A549 (cell line): ENCODE measurements around the gene RNF133.

ENCODE experiments used
- BHLHE40 ChIP-seq: IDR thresholded peaks from 2 replicates; pipeline ENCODE4 v1.6.1; 2012; ENCODE audit warnings: low read depth, low read length, inconsistent platforms
- CTCF ChIP-seq: fragments of >200 bp; sonication (Bioruptor Twin); formaldehyde crosslinking; IDR thresholded peaks from 3 replicates; pipeline ENCODE4 v1.5.1; 2016
- E2F6 ChIP-seq: IDR thresholded peaks from 2 replicates; pipeline ENCODE4 v1.6.1; 2012; ENCODE audit warnings: low read depth, borderline replicate concordance
- ESRRA ChIP-seq: fragments of 150-350 bp; IDR thresholded peaks from 2 replicates; pipeline ENCODE4 v1.6.1; 2014; ENCODE audit warnings: mild to moderate bottlenecking, low read length, borderline replicate concordance
- HEYL ChIP-seq: fragments of 250-450 bp; sonication (Bioruptor Pico); IDR thresholded peaks from 2 replicates; pipeline ENCODE4 v1.8.0; 2021; ENCODE audit warnings: mild to moderate bottlenecking, moderate library complexity
- MAX ChIP-seq: IDR thresholded peaks from 2 replicates; pipeline ENCODE4 v1.6.1; 2012
- MAZ ChIP-seq: fragments of 150-350 bp; IDR thresholded peaks from 2 replicates; pipeline ENCODE4 v1.6.1; 2014; ENCODE audit warnings: antibody characterized with exemption, low read depth, low read length, borderline replicate concordance
- POLR2A ChIP-seq: IDR thresholded peaks from 2 replicates; pipeline ENCODE4 v1.6.1; 2012; ENCODE audit warnings: mild to moderate bottlenecking, low read length
- POLR2AphosphoS2 ChIP-seq: conservative IDR thresholded peaks from 2 replicates; pipeline ENCODE4 v1.6.1; 2012; ENCODE audit warnings: low read length, improper control_type of control experiment, inconsistent platforms
- RAD21 ChIP-seq, 2 experiments: fragments of >200 bp in 1 of 2; sonication (Bioruptor Twin) in 1 of 2; formaldehyde crosslinking in 1 of 2; IDR thresholded peaks in 1 of 2; conservative IDR thresholded peaks in 1 of 2; 2 replicates in 1 of 2; 3 replicates in 1 of 2; pipeline ENCODE4 v1.6.1; 2012 to 2018; ENCODE audit warnings: inconsistent platforms in 1 of 2
- SMC3 ChIP-seq: fragments of >200 bp; sonication (Bioruptor Twin); formaldehyde crosslinking; IDR thresholded peaks from 3 replicates; pipeline ENCODE4 v1.6.1; 2018; ENCODE audit warnings: inconsistent platforms
- ZC3H11A ChIP-seq: fragments of 450-650 bp; IDR thresholded peaks from 2 replicates; pipeline ENCODE4 v1.6.1; 2014; ENCODE audit warnings: antibody characterized with exemption, mild to moderate bottlenecking
- ZFP36 ChIP-seq: fragments of 450-650 bp; IDR thresholded peaks from 2 replicates; pipeline ENCODE4 v1.6.1; 2014; ENCODE audit warnings: borderline replicate concordance; ENCODE audit not compliant: partially characterized antibody
- ZSCAN20 ChIP-seq: fragments of 250-450 bp; sonication (Bioruptor Pico); IDR thresholded peaks from 2 replicates; pipeline ENCODE4 v1.8.0; 2022; ENCODE audit warnings: mild to moderate bottlenecking, moderate library complexity

- no peak for TF ChIP-seq CTCF
- no peak for TF ChIP-seq ESRRA
- no peak for TF ChIP-seq RAD21 (conservative IDR thresholded peaks at IDR 0.05 in 1 of 2, IDR thresholded peaks at IDR 0.05 in 1 of 2)
- TF ChIP-seq ZC3H11A: no peak
- TF ChIP-seq MAX: no peak
- no peak for TF ChIP-seq HEYL (CRISPR knock-in tag)
- no peak for TF ChIP-seq ZFP36
- no peak for TF ChIP-seq BHLHE40
- no peak for TF ChIP-seq E2F6
- no peak for TF ChIP-seq SMC3
- TF ChIP-seq POLR2A: no peak
- no peak for TF ChIP-seq MAZ
- TF ChIP-seq ZSCAN20: no peak
- TF ChIP-seq POLR2AphosphoS2: no peak
Observed at GRCh38 chr7:122672536-122672935, 26.4 kb downstream of the RNF133 start.
